HepG2 (cell line): Measurements from ENCODE around the gene RPS6KB2. TPM values are rescaled to one million over a fixed set of nuclear protein-coding genes. Genes with fewer than 3 reads are reported as not detected.

Experiments used
- ATF3 ChIP-seq: sonication (generic); formaldehyde crosslinking; IDR thresholded peaks from 2 replicates; pipeline ENCODE4 v1.4.0; 2020; ENCODE audit warnings: missing genetic modification reagents
- ATF6 ChIP-seq: sonication (generic); formaldehyde crosslinking; conservative IDR thresholded peaks from 2 replicates; pipeline ENCODE4 v1.4.0; 2020; ENCODE audit warnings: missing genetic modification reagents
- FOSL1 ChIP-seq: sonication (generic); formaldehyde crosslinking; IDR thresholded peaks from 2 replicates; pipeline ENCODE4 v1.9.0; 2021; ENCODE audit warnings: missing genetic modification reagents, borderline replicate concordance
- FOXA3 ChIP-seq: IDR thresholded peaks from 2 replicates; pipeline ENCODE4 v1.6.1; 2016; ENCODE audit warnings: missing genetic modification reagents, missing compliant biosample characterization
- FOXO4 ChIP-seq: sonication (generic); formaldehyde crosslinking; conservative IDR thresholded peaks from 2 replicates; pipeline ENCODE4 v1.8.1; 2023; ENCODE audit warnings: missing genetic modification reagents
- MIER2 ChIP-seq: IDR thresholded peaks from 2 replicates; pipeline ENCODE4 v1.6.1; 2016; ENCODE audit warnings: missing biosample characterization, missing genetic modification reagents
- NFE2 ChIP-seq: sonication (generic); formaldehyde crosslinking; IDR thresholded peaks from 2 replicates; pipeline ENCODE4 v1.4.0; 2020; ENCODE audit warnings: missing genetic modification reagents
- NR1H2 ChIP-seq: sonication (generic); formaldehyde crosslinking; IDR thresholded peaks from 2 replicates; pipeline ENCODE4 v1.8.1; 2022; ENCODE audit warnings: low read depth, missing genetic modification reagents, borderline replicate concordance
- SIN3A ChIP-seq: IDR thresholded peaks from 2 replicates; pipeline ENCODE4 v1.6.1; 2011; ENCODE audit warnings: low read depth, mild to moderate bottlenecking, control low read depth, low read length, borderline replicate concordance
- SP5 ChIP-seq: IDR thresholded peaks from 2 replicates; pipeline ENCODE4 v1.6.1; 2016; ENCODE audit warnings: low read depth, borderline replicate concordance
- SRF ChIP-seq: IDR thresholded peaks from 2 replicates; pipeline ENCODE4 v1.6.1; 2011; ENCODE audit warnings: mild to moderate bottlenecking, low read depth, low read length, moderate library complexity
- SRSF4 ChIP-seq: fragments of 200-400 bp; formaldehyde crosslinking; IDR thresholded peaks from one replicate; pipeline ENCODE4 v1.6.1; 2018; ENCODE audit warnings: mild to moderate bottlenecking, low read depth, low read length, moderate library complexity; ENCODE audit not compliant: poor library complexity, severe bottlenecking
- TOE1 ChIP-seq: sonication (generic); formaldehyde crosslinking; IDR thresholded peaks from 2 replicates; pipeline ENCODE4 v1.4.0; 2020; ENCODE audit warnings: mild to moderate bottlenecking, missing genetic modification reagents
- ZBTB2 ChIP-seq: sonication (generic); formaldehyde crosslinking; IDR thresholded peaks from 2 replicates; pipeline ENCODE4 v1.8.0; 2022; ENCODE audit warnings: low read depth, missing genetic modification reagents
- ZBTB3 ChIP-seq: sonication (generic); formaldehyde crosslinking; IDR thresholded peaks from 2 replicates; pipeline ENCODE4 v1.4.0; 2020; ENCODE audit warnings: low read depth, mild to moderate bottlenecking, moderate library complexity, missing genetic modification reagents, borderline replicate concordance
- ZMAT5 ChIP-seq: sonication (generic); formaldehyde crosslinking; IDR thresholded peaks from 2 replicates; pipeline ENCODE4 v1.5.0; 2020; ENCODE audit warnings: mild to moderate bottlenecking, low read depth, missing genetic modification reagents, borderline replicate concordance
- ZNF138 ChIP-seq: sonication (generic); formaldehyde crosslinking; IDR thresholded peaks from 2 replicates; pipeline ENCODE4 v1.5.0; 2020; ENCODE audit warnings: mild to moderate bottlenecking, low read depth, missing genetic modification reagents
- ZNF33B ChIP-seq: sonication (generic); formaldehyde crosslinking; IDR thresholded peaks from 2 replicates; pipeline ENCODE4 v1.5.1; 2020; ENCODE audit warnings: mild to moderate bottlenecking, missing genetic modification reagents
- ZNF607 ChIP-seq: sonication (generic); formaldehyde crosslinking; IDR thresholded peaks from 2 replicates; pipeline ENCODE4 v1.5.1; 2020; ENCODE audit warnings: missing genetic modification reagents, mild to moderate bottlenecking, borderline replicate concordance
- ZNF670 ChIP-seq: sonication (generic); formaldehyde crosslinking; IDR thresholded peaks from 2 replicates; pipeline ENCODE4 v1.8.0; 2022; ENCODE audit warnings: mild to moderate bottlenecking, missing genetic modification reagents, borderline replicate concordance
- polyA plus RNA-seq, 8 experiments: library from polyadenylated mRNA; depleted of rRNA in 3 of 8; stranded (reverse) in 7 of 8; unstranded in 1 of 8; fragments of >200 nt; fragmentation: Illumina TruSeq in 4 of 8; extraction: Trizol in 4 of 8; gene quantifications; 2 replicates each; pipeline versions ENCODE4 v1.2.1 to v1.2.3, GENCODE V29; 2011 to 2016; ENCODE audit warnings: low read depth in 4 of 8, missing spikeins in 1 of 8, mixed read lengths in 1 of 8; ENCODE audit not compliant: insufficient read depth in 1 of 8
- total RNA-seq, 5 experiments: library from RNA; depleted of rRNA; stranded (reverse); fragments of >200 nt; fragmentation: Illumina TruSeq; extraction: Trizol; gene quantifications; 2 replicates each; pipeline ENCODE4 v1.2.3, GENCODE V29; 2016; ENCODE audit warnings: low read depth in 1 of 5

Gene RPS6KB2
- total and polyA plus RNA-seq, 2 of the 13 experiments (the other 11 are each of a cell fraction or from before 2014, with no cell fraction given): 52.9 to 54.8 TPM

- TF ChIP-seq ZMAT5: no peak
- TF ChIP-seq ZBTB3 (CRISPR knock-in tag): no peak
- no peak for TF ChIP-seq SP5 (CRISPR knock-in tag)
- TF ChIP-seq ZNF670 (CRISPR knock-in tag): 0 out of 2 replicates have a peak, but pooled peaks have one; percentile 36
- TF ChIP-seq FOXA3: peak; percentile 60; the same call in 1 of the 2 replicates
- TF ChIP-seq NFE2 (CRISPR knock-in tag): no peak
- peak; percentile 85 for TF ChIP-seq SRF
- no peak for TF ChIP-seq SRSF4
- TF ChIP-seq ATF6 (CRISPR knock-in tag): peak; percentile 84; the same call in 1 of the 2 replicates
- TF ChIP-seq MIER2 (CRISPR knock-in tag): no peak
- no peak for TF ChIP-seq ZBTB2 (CRISPR knock-in tag)
- TF ChIP-seq ZNF607 (CRISPR knock-in tag): no peak
- no peak; the same call in 1 of the 2 replicates for TF ChIP-seq ATF3 (CRISPR knock-in tag)
- TF ChIP-seq SIN3A: peak; percentile 90; the same call in 1 of the 2 replicates
- TF ChIP-seq NR1H2: 0 out of 2 replicates have a peak, but pooled peaks have one; percentile 14
- peak; percentile 15; the same call in 1 of the 2 replicates for TF ChIP-seq FOSL1 (CRISPR knock-in tag)
- no peak for TF ChIP-seq TOE1 (CRISPR knock-in tag)
- no peak for TF ChIP-seq ZNF138 (CRISPR knock-in tag)
- no peak for TF ChIP-seq FOXO4
- TF ChIP-seq ZNF33B (CRISPR knock-in tag): no peak
Measured at GRCh38 chr11:67428052-67429001, at the start of gene RPS6KB2 (continued).
